ENCODE data around the gene SMIM36.

The SMIM36 gene

GRCh38 chr17:55545806-55546205 is 34.6 kb upstream of the SMIM36 start:
- intact Hi-C loops (cut with DNase I; ENCODE audit: low total_unique reads) = no loop called here
- Histone ChIP-seq H3K4me3 (no peak overlapping the region), H3K27me3 (peaks cover 0 to 5% of the 10 kb centered on the region in 2 donors), H3K27ac (no peak overlapping the region), H3K36me3 (no peaks in the 10 kb centered on the region), H3K9me3 (no peaks in the 10 kb centered on the region), H3K4me1 (no peaks in the 10 kb centered on the region)
- no peak for TF ChIP-seq CTCF (IDR thresholded peaks at IDR 0.05)
- DNase-seq = no peak

GRCh38 chr17:55543709-55544108 is 32.5 kb upstream of the SMIM36 start:
- peaks cover 0 to 5% of the 10 kb centered on the region in 2 donors for H3K27me3 ChIP-seq
- no peaks in the 10 kb centered on the region for H3K36me3 ChIP-seq
- no peak for DNase-seq
- H3K27ac ChIP-seq = no peak overlapping the region
- no peak overlapping the region for H3K4me3 ChIP-seq
- H3K9me3 ChIP-seq = no peaks in the 10 kb centered on the region
- H3K4me1 ChIP-seq = no peaks in the 10 kb centered on the region
- no peak for TF ChIP-seq CTCF (IDR thresholded peaks at IDR 0.05)
- intact Hi-C loops (cut with DNase I; ENCODE audit: low total_unique reads) = no loop called here

GRCh38 chr17:55540414-55541091 is 29.3 kb upstream of the SMIM36 start:
- Histone ChIP-seq H3K27ac (no peak overlapping the region), H3K27me3 (no peaks in the 10 kb centered on the region), H3K36me3 (no peaks in the 10 kb centered on the region), H3K4me3 (no peak overlapping the region), H3K4me1 (no peaks in the 10 kb centered on the region), H3K9me3 (no peaks in the 10 kb centered on the region)
- no peak for TF ChIP-seq CTCF (IDR thresholded peaks at IDR 0.05)
- no peak for DNase-seq
- intact Hi-C loops (cut with DNase I; ENCODE audit: low total_unique reads) = no loop called here

GRCh38 chr17:55536205-55536604 is 25.0 kb upstream of the SMIM36 start:
- H3K4me3 ChIP-seq = no peak overlapping the region
- H3K4me1 ChIP-seq = no peaks in the 10 kb centered on the region
- no peak for TF ChIP-seq CTCF (IDR thresholded peaks at IDR 0.05)
- DNase-seq = no peak
- no peaks in the 10 kb centered on the region for H3K36me3 ChIP-seq
- no peak overlapping the region for H3K27ac ChIP-seq
- no peaks in the 10 kb centered on the region for H3K27me3 ChIP-seq
- H3K9me3 ChIP-seq = no peaks in the 10 kb centered on the region
- intact Hi-C loops (cut with DNase I; ENCODE audit: low total_unique reads) = no loop called here

GRCh38 chr17:55533608-55534007 is 22.4 kb upstream of the SMIM36 start:
- no peaks in the 10 kb centered on the region for H3K4me1 ChIP-seq
- H3K27ac ChIP-seq = no peak overlapping the region
- H3K9me3 ChIP-seq = no peaks in the 10 kb centered on the region
- intact Hi-C loops (cut with DNase I; ENCODE audit: low total_unique reads) = no loop called here
- H3K27me3 ChIP-seq = no peaks in the 10 kb centered on the region
- no peaks in the 10 kb centered on the region for H3K36me3 ChIP-seq
- H3K4me3 ChIP-seq = no peak overlapping the region
- TF ChIP-seq CTCF (IDR thresholded peaks at IDR 0.05) = no peak
- no peak for DNase-seq

- H3K4me3 ChIP-seq = no peak overlapping the region
- intact Hi-C loops (cut with DNase I; ENCODE audit: low total_unique reads) = no loop called here
- DNase-seq = no peak
- no peaks in the 10 kb centered on the region for H3K4me1 ChIP-seq
- TF ChIP-seq CTCF (IDR thresholded peaks at IDR 0.05) = no peak
- H3K9me3 ChIP-seq = no peaks in the 10 kb centered on the region
- no peaks in the 10 kb centered on the region for H3K27me3 ChIP-seq
- no peak overlapping the region for H3K27ac ChIP-seq
- no peaks in the 10 kb centered on the region for H3K36me3 ChIP-seq
Observed at GRCh38 chr17:55532670-55533069, 21.4 kb upstream of the SMIM36 start.
